B cell (primary cell): ENCODE data around the gene RAPGEF1. TPM values are rescaled to one million over a fixed set of nuclear protein-coding genes. Genes with fewer than 3 reads are reported as not detected.

Experiments
- ATAC-seq: fragments of 200-7000 bp; cut with Tn5 transposase; one replicate; pipeline ENCODE4 v1.10.0; 2021; ENCODE audit warnings: low read depth, mild to moderate bottlenecking, moderate number of reproducible peaks, moderate library complexity
- CTCF ChIA-PET: fragments of 350-600 bp; sonication (Branson Sonifier 250); formaldehyde crosslinking; loops from one replicate; lab custom pipeline; 2021; ENCODE audit warnings: antibody characterized with exemption, inconsistent platforms; lab: Charles Lee
- POLR2A ChIA-PET: fragments of 350-600 bp; sonication (Branson Sonifier 250); formaldehyde crosslinking; loops from one replicate; lab custom pipeline; 2021; ENCODE audit warnings: antibody characterized with exemption; lab: Charles Lee
- DNase-seq: peaks from one replicate; pipeline ENCODE4 v3.0.0; 2013
- H2AFZ ChIP-seq: 2 replicates; pipeline ENCODE4 v1.6.1; 2012; ENCODE audit warnings: mild to moderate bottlenecking, low read depth, low read length; ENCODE audit not compliant: insufficient read depth, poor library complexity, severe bottlenecking
- H3K27ac ChIP-seq, 2 donors: 1 replicate in 1 of 2; 2 replicates in 1 of 2; pipeline ENCODE4 v1.5.1; 2012 to 2013; ENCODE audit warnings: low read length in 2 of 2, mild to moderate bottlenecking in 2 of 2, moderate library complexity in 1 of 2
- H3K27me3 ChIP-seq, 4 experiments: fragments of 200-600 bp in 1 of 4; sonication (generic) in 1 of 4; replicated peaks in 1 of 4; 1 replicate in 2 of 4; 2 replicates in 2 of 4; pipeline versions ENCODE4 v1.6.1 to v1.7.0; 2013 to 2016; ENCODE audit warnings: low read length in 3 of 4, mild to moderate bottlenecking in 2 of 4, mixed read lengths in 1 of 4, moderate library complexity in 1 of 4; ENCODE audit not compliant: insufficient read depth in 4 of 4, control insufficient read depth in 3 of 4; ENCODE audit errors: control extremely low read depth in 1 of 4
- H3K36me3 ChIP-seq, 2 experiments: replicated peaks in 1 of 2; 1 replicate in 1 of 2; 2 replicates in 1 of 2; pipeline versions ENCODE4 v1.6.1 to v1.7.1; 2013; ENCODE audit warnings: low read length in 1 of 2; ENCODE audit not compliant: insufficient read depth in 2 of 2, control insufficient read depth in 1 of 2; ENCODE audit errors: control extremely low read depth in 1 of 2, extremely low read depth in 1 of 2
- H3K4me1 ChIP-seq, 2 donors: fragments of 200-600 bp in 1 of 2; sonication (generic) in 1 of 2; 1 replicate in 1 of 2; 2 replicates in 1 of 2; pipeline versions ENCODE4 v1.5.1 to v1.6.1; 2013 to 2017; ENCODE audit warnings: low read length in 2 of 2; ENCODE audit not compliant: control insufficient read depth in 2 of 2, insufficient read depth in 2 of 2
- H3K4me2 ChIP-seq: replicated peaks from 2 replicates; pipeline ENCODE3; 2012; ENCODE audit warnings: mild to moderate bottlenecking, low read depth, low read length; ENCODE audit not compliant: poor library complexity, severe bottlenecking
- H3K4me3 ChIP-seq, 5 experiments: fragments of 200-600 bp in 1 of 5; sonication (generic) in 1 of 5; 1 replicate in 3 of 5; 2 replicates in 2 of 5; pipeline versions ENCODE4 v1.5.1 to v1.7.0; 2011 to 2016; ENCODE audit warnings: low read length in 4 of 5, mild to moderate bottlenecking in 4 of 5, low read depth in 2 of 5, control low read depth in 1 of 5, moderate library complexity in 1 of 5; ENCODE audit not compliant: insufficient read depth in 1 of 5; ENCODE audit errors: control extremely low read depth in 1 of 5, extremely low read depth in 1 of 5
- H3K79me2 ChIP-seq: fragments of 200-600 bp; sonication (generic); one replicate; pipeline ENCODE4 v1.6.0; 2016; ENCODE audit warnings: low read length; ENCODE audit not compliant: control insufficient read depth, insufficient read depth
- H3K9ac ChIP-seq: fragments of 200-600 bp; sonication (generic); 2 replicates; pipeline ENCODE4 v1.6.1; 2017; ENCODE audit warnings: mild to moderate bottlenecking, low read length, moderate library complexity
- H3K9me3 ChIP-seq, 3 donors: one replicate each; pipeline versions ENCODE4 v1.6.1 to v1.7.1; 2013; ENCODE audit warnings: low read length in 2 of 3; ENCODE audit not compliant: control insufficient read depth in 2 of 3, insufficient read depth in 1 of 3; ENCODE audit errors: control extremely low read depth in 1 of 3
- H4K20me1 ChIP-seq: 2 replicates; pipeline ENCODE4 v1.6.0; 2012; ENCODE audit warnings: mild to moderate bottlenecking, low read length; ENCODE audit not compliant: insufficient read depth, control insufficient read depth, poor library complexity, severe bottlenecking
- H3K27ac Mint-ChIP-seq: one replicate; pipeline ENCODE4 v1.8.0; 2021; ENCODE audit warnings: mixed read lengths
- H3K27me3 Mint-ChIP-seq: one replicate; pipeline ENCODE4 v1.8.0; 2021; ENCODE audit warnings: mixed read lengths
- H3K4me1 Mint-ChIP-seq: one replicate; pipeline ENCODE4 v1.8.0; 2021; ENCODE audit warnings: mixed read lengths
- H3K4me3 Mint-ChIP-seq: one replicate; pipeline ENCODE4 v1.8.0; 2021; ENCODE audit warnings: mixed read lengths
- H3K9me3 Mint-ChIP-seq: one replicate; pipeline ENCODE4 v1.8.0; 2022; ENCODE audit warnings: mixed read lengths; ENCODE audit not compliant: insufficient read depth
- CTCF ChIP-seq: fragments of 200-600 bp; IDR thresholded peaks from one replicate; pipeline ENCODE4 v1.8.0; 2022; ENCODE audit warnings: antibody characterized with exemption, mild to moderate bottlenecking
- EZH2 ChIP-seq: IDR thresholded peaks from 2 replicates; pipeline ENCODE4 v1.6.1; 2012; ENCODE audit warnings: borderline replicate concordance, low read depth, mild to moderate bottlenecking, moderate library complexity, low read length; ENCODE audit not compliant: insufficient read depth, poor library complexity, severe bottlenecking
- WGBS: methylation state at CpG from one replicate; pipeline ENCODE4 v1.1.5; 2013; ENCODE audit warnings: missing lambda C conversion rate; ENCODE audit not compliant: insufficient coverage; 5-methylcytosine and 5-hydroxymethylcytosine counted together
- intact Hi-C: fragments of 100-400 bp; cut with micrococcal nuclease; formaldehyde crosslinking; loops from one replicate; pipeline ENCODE4 v1.10.0; 2022
- polyA plus RNA-seq: library from polyadenylated mRNA; depleted of rRNA; stranded (reverse); fragments of >200 nt; gene quantifications from 2 replicates; pipeline ENCODE4 v1.2.3, GENCODE V29; 2012
- total RNA-seq, 2 donors: library from RNA; stranded (reverse); fragments of 120-200 nt in 1 of 2; gene quantifications; 1 replicate in 1 of 2; 2 replicates in 1 of 2; pipeline versions ENCODE4 v1.2.3 to v1.2.4, GENCODE V29; 2013 to 2022

The RAPGEF1 gene
- total and polyA plus RNA-seq, 2 donors (not counting 1 experiment from before 2014, with no cell fraction given): 134 to 447 TPM

GRCh38 chr9:131759017-131759647 is 19.3 kb upstream of the RAPGEF1 start:
- Histone ChIP-seq H3K27me3 (peaks cover 0 to 22% (median 5%) of the 10 kb centered on the region in 4 experiments), H2AFZ (no peak overlapping the region), H4K20me1 (no peaks in the 10 kb centered on the region), H3K4me3 (no peak overlapping the region), H3K4me1 (peaks cover 12 to 15% of the 10 kb centered on the region in 2 donors), H3K9ac (no peak overlapping the region), H3K4me2 (no peak overlapping the region), H3K27ac (no peak overlapping the region), H3K9me3 (no peaks in the 10 kb centered on the region), H3K79me2 (no peaks in the 10 kb centered on the region), H3K36me3 (no peaks in the 10 kb centered on the region)
- no peaks in the 10 kb centered on the region for H3K9me3 Mint-ChIP-seq
- intact Hi-C loops: no loop called here
- peaks cover 8% of the 10 kb centered on the region for H3K4me1 Mint-ChIP-seq
- DNase-seq (no peak), ATAC-seq (no peak)
- no peak overlapping the region for H3K4me3 Mint-ChIP-seq
- no CpG with 5 or more reads among the region's 4 CpGs for WGBS
- ChIA-PET CTCF (interaction anchor here (0.7 to 8.1 kb wide), 17 partner anchors 7 to 510 kb away, joined by 3 to 43 read pairs (median 5); no protein-coding TSS in a partner anchor), POLR2A (no interaction called here)
- H3K27me3 Mint-ChIP-seq: peaks cover 7% of the 10 kb centered on the region
- H3K27ac Mint-ChIP-seq: no peak overlapping the region
- no peak for TF ChIP-seq EZH2
- no peak for TF ChIP-seq CTCF

- H3K79me2 ChIP-seq: no peaks in the 10 kb centered on the region
- POLR2A ChIA-PET: interaction anchor here (0.6 kb wide), 1 partner anchor 1731 kb away, joined by 6 read pairs; no protein-coding TSS in a partner anchor
- H3K36me3 ChIP-seq: no peaks in the 10 kb centered on the region
- H3K4me1 ChIP-seq: peaks cover 10 to 13% of the 10 kb centered on the region in 2 donors
- peaks cover 0 to 18% (median 5%) of the 10 kb centered on the region in 4 experiments for H3K27me3 ChIP-seq
- Mint-ChIP-seq H3K27ac (no peak overlapping the region), H3K4me3 (no peak overlapping the region), H3K4me1 (peaks cover 8% of the 10 kb centered on the region), H3K9me3 (no peaks in the 10 kb centered on the region), H3K27me3 (peaks cover 7% of the 10 kb centered on the region)
- no peak overlapping the region for H3K4me3 ChIP-seq
- no peak overlapping the region for H2AFZ ChIP-seq
- H3K9me3 ChIP-seq: no peaks in the 10 kb centered on the region
- intact Hi-C loops: no loop called here
- CTCF ChIA-PET: interaction anchor here (0.6 to 8.1 kb wide), 15 partner anchors 11 to 1214 kb away, joined by 3 to 43 read pairs (median 4); no protein-coding TSS in a partner anchor
- no peak overlapping the region for H3K9ac ChIP-seq
- no peak for TF ChIP-seq EZH2
- TF ChIP-seq CTCF: no peak
- ATAC-seq (no peak), DNase-seq (no peak)
- H3K27ac ChIP-seq: no peak overlapping the region
- no peaks in the 10 kb centered on the region for H4K20me1 ChIP-seq
- WGBS: 20% methylated on average over 2 of the region's 4 CpGs
- H3K4me2 ChIP-seq: no peak overlapping the region
Observed at GRCh38 chr9:131757549-131757948, 17.7 kb upstream of the RAPGEF1 start.
